NCI-H446 treated with DMSO at 0.1 percent for 48 hours (cell line): ENCODE data around the gene CCND1.
"Not testable (repeated sequence)": the region's sequence is repeated elsewhere in the genome, so short reads cannot be mapped to it uniquely, and the experiment has no call there.

Experiments used
- DNase-seq: peaks from one replicate; lab custom pipeline; 2025; lab: John Stamatoyannopoulos, UW

CCND1 gene

DNA sequence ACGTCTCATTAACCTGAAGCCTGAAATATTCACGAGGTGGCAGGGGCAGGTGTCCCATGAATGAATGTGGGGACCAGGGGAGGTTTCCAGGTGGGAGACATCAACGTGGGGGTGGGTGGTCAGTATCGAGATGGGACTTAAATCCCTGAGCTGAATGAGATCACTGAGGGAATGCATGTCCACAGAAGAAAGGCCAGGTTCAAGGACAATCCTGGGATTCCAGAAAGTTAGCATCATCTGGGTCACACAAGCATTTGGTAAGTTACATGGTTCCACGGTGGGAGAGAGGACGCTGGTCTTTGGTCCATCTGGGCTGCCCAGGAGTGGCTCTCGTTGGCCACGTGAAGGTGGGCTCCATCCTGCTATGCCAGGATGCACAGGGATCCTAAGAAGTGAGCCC, 22.7 kb upstream of the CCND1 start:
- DNase-seq, result no peak

DNA sequence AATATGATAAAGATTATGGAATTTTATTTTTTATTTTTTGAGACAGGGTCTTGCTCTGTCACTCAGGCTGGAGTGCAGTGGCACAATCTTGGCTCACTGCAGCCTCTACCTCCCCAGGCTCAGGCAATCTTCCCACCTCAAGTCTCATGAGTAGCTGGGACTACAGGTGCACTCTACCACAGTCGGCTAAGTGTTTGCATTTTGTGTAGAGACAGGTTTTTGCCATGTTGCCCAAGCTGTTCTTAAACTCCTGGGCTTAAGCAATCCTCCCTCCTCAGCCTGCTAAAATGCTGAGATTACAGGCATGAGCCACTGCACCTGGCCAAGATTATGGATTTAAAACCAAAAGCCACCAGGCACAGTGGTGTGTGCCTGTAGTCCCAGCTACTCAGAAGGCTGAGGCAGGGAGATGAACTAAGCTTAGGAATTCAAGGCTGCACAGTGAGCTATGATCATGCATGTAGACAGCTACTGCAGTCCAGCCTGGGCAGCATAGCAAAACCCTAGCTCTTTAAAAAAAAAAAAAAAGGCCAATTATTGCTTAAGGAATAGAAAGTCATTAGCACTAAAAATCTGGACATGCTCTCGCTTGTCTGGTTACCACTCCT, 20.2 kb upstream of the CCND1 start:
- no peak for DNase-seq

GRCh38 chr11:69622097-69622681, 18.8 kb upstream of the CCND1 start:
- DNase-seq, result not testable (repeated sequence)

DNA sequence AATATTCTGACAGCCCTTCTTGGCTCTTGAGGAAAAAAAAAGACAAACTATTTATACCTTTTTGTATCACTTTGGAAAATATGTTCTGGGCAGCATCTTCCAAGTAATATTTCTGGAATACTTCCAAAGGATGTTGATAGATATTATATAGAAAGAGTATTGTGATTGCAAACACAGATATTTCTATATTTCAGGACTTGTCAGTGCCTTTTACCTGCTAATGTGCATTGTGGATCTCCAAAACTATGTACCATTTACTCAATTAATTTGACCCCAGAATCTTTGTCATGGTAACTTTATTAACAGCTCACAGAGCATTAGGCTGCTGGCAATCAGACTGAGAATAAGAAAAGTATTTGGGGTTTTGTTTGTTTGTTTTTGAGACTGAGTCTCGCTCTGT, 16.7 kb upstream of the CCND1 start:
- DNase-seq, result no peak

- no peak for DNase-seq
These were observed 15.5 kb upstream of the CCND1 start for GRCh38 chr11:69625476-69625875.

DNA sequence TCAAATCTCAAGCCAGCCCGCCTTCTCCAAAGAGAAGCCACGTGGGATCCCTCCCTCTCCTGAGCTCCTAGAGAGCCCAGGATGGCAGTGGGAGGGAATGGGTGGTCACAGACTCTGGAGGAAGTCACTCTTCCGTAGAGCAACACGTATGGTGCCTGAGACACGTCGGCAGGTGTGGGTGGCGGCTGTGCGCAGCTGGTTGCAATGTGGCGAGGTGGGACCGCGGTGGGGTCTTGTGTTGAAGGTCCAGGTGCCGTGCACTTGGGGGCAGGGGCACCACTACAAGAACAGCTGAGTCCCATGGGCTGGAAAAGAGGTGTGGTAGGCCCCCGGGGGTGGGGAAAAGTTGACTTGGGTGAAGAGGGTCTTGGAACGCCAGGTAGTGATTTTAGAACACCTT, 13.4 kb upstream of the CCND1 start:
- no peak for DNase-seq

DNA sequence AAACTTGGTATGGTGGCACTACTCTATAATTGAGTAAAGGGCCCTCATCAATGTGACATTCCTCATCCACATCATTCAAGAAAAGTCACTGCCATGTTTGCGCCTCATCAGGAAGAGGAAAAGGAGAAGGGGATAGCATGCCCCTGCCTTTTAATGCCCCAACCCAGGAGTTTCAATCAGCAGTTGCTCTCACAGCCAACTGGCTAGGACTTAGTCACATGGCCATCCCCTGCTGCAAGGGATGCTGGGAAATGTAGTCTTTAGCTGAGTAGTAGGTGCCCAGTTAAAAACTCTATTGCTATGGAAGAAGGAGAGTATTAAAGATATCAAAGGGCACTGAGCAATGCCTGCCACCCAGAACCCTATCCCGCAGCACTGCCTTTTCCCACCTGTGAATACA, 10.9 kb upstream of the CCND1 start:
- no peak for DNase-seq

DNA sequence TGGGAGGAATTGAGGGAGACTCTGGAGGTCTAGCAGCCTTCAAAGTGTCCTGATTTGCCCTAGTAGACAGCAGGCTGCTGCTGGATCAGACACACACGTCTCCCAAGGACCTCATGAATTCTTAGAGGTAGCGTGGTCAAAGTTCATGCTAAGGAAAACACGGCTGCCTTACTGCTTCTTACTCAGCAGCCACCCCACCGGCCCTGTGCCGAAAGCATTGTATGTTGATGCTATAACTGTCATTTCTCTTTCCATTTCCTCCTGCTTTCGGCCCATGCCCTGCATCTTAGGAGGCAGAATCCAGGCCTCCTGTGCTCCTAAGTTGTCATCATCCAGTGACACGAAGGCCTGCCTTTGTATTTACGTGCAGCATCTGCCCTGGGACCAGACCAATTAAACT, 10.5 kb upstream of the CCND1 start:
- DNase-seq, result no peak

DNA sequence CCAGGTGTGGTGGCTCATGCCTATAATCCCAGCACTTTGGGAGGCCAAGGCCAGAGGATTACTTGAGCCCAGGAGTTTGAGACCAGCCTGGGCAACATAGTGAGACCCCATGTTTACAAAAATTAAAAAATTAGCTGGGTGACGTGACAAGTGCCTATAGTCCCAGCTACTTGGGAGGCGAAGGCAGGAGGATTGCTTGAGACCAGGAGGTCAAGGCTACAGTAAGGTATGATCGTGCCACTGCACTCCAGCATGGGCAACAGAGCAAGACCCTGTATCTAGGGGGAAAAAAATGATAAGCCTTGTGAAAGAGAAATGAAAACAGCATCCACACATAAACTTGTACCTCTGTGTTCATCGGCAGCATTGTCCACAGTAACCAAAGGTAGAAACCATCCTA, 8.1 kb upstream of the CCND1 start:
- DNase-seq, result no peak

GRCh38 chr11:69634069-69634468, 6.9 kb upstream of the CCND1 start:
- no peak for DNase-seq

GRCh38 chr11:69634590-69634989, 6.4 kb upstream of the CCND1 start:
- DNase-seq, result no peak

DNA sequence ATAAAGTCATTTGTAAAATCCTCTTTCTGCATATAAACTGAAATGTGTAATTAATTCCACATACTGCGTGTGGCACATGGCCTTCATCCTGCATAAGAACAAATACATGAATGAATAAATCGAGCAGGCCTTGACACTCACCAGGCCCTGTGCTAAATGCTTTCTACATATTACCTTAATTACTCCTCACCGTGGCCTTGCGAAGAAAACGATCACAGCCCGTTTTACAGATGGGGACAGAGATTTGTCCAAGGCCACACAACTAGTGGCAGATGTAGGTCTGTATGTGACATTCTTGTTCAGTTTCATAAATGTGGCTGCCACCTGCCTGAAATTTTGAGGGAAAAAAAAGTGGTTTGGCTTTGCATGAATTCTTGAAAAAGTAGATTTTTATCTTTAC, 5.8 kb upstream of the CCND1 start:
- no peak for DNase-seq

DNA sequence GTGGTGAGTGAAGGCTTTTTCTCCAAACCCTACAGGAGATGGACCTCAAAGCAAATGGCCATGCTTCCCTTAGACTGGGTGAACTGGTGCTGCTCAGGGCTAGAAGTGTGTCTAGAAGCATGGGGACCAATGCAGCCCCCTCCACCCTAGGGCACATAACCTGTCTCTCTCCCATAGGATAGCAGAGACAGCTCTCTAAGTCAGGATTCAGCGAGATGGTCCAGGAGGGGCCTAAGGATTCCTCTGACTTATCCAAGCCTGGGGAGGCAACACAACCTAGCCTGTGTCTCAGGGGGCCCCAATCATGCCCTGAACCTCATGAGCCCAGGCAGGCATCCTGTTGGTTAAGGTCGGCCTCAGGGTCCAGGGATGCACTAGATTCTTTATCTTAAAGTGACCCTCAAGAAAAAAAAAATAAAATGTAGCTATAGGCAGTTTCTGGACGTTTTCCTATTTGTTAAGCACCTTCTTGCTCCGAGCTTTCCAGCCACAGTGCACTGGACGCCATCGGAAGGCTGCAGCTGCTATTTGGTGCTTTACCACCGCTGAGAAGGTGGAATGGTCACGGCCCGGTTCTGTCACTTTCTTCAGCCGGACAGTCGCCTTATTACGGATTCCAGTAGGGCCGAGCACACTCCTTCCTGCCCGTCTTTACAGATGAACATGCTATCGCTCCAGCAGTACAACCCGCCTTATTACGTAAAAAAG, 5.0 kb upstream of the CCND1 start:
- DNase-seq, result no peak

GRCh38 chr11:69636512-69637197, 4.3 kb upstream of the CCND1 start:
- no peak for DNase-seq

GRCh38 chr11:69637198-69637940, 3.6 kb upstream of the CCND1 start:
- DNase-seq, result no peak

DNA sequence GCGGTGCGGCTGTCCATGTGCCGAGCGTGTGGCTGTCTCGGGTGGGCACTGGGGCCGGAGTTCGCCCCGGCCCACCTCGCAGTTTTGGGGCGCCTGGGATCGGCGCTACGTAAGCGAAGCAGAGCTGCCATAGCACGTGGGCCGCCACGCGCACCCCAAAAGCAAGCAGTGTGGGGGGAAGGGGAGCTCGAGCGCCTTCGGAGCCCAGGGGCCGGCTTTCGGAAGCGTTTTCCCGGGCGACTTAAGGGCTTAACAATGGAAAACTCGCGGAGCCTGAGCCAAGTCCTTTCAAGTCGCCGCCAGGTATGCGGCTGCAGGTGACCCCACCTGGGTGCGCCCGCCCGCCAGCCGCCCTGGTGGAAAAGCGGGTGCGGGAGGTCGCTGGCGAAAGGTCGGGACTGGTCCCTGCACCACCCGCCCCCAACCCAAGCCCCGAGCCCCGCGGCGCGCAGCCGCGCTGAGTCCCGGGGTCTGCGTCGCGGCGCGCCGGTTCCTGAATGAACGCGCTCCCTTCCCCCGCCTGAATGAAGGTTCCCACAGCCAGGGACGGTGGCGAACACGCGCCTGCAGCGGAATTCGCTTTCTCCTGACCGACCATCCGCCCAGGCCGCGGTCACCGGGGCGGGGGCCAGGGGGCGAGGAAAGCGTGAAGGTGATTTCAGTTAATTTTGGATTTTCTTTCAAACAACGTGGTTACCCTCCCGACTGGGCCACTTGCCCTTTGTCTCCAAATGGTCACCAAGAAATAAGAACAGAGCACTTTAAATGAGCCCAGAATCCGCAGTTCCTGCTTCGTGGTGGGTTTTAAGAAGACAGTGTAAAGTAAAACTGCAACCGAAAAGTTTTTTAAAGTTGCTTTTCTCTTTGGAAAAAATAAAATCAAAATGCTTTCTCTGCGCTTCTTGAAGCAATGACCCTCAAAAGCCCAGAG, 2.8 kb upstream of the CCND1 start:
- DNase-seq, result no peak

DNA sequence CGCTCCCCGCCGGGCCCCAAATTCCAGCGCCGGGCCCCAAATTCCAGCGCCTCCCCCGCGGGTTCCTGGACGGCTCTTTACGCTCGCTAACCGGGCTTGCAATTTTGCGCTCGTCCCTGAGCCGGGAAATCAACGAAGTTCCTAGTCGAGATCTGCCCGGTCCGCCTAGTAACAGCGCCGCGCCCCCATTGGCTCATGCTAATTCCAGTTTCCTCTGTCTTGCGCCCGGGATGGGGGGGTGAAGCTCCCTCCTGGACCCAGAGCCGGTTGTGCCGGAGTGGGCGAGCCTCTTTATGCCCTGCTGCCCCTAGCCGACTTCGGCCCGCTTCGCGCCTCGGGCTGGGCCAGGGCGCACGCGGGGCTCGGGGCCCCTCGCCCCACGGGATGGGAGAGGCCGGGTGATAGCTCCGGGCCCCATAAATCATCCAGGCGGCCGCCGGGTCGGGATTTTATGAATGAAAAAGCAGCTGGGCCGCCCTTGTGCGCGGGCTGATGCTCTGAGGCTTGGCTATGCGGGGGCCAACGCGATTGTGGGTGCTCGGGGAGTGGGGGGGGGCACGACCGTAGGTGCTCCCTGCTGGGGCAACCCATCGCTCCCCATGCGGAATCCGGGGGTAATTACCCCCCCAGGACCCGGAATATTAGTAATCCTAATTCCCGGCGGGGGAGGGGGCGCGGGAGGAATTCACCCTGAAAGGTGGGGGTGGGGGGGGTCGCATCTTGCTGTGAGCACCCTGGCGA, 1.8 kb upstream of the CCND1 start:
- DNase-seq, result peak; percentile 50

DNA sequence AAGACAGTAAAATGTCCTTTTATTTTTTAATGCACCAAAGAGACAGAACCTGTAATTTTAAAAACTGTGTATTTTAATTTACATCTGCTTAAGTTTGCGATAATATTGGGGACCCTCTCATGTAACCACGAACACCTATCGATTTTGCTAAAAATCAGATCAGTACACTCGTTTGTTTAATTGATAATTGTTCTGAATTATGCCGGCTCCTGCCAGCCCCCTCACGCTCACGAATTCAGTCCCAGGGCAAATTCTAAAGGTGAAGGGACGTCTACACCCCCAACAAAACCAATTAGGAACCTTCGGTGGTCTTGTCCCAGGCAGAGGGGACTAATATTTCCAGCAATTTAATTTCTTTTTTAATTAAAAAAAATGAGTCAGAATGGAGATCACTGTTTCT, 1.1 kb upstream of the CCND1 start:
- DNase-seq, result no peak

DNA sequence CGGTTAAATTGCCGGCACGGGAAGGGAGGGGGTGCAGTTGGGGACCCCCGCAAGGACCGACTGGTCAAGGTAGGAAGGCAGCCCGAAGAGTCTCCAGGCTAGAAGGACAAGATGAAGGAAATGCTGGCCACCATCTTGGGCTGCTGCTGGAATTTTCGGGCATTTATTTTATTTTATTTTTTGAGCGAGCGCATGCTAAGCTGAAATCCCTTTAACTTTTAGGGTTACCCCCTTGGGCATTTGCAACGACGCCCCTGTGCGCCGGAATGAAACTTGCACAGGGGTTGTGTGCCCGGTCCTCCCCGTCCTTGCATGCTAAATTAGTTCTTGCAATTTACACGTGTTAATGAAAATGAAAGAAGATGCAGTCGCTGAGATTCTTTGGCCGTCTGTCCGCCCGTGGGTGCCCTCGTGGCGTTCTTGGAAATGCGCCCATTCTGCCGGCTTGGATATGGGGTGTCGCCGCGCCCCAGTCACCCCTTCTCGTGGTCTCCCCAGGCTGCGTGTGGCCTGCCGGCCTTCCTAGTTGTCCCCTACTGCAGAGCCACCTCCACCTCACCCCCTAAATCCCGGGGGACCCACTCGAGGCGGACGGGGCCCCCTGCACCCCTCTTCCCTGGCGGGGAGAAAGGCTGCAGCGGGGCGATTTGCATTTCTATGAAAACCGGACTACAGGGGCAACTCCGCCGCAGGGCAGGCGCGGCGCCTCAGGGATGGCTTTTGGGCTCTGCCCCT, 529 bp upstream of the CCND1 start:
- no peak for DNase-seq
